ENCODE measurements around the gene TRAPPC14.
A peak's percentile ranks its signal among the peaks of the same experiment; 100 is the strongest.

The TRAPPC14 gene

DNA sequence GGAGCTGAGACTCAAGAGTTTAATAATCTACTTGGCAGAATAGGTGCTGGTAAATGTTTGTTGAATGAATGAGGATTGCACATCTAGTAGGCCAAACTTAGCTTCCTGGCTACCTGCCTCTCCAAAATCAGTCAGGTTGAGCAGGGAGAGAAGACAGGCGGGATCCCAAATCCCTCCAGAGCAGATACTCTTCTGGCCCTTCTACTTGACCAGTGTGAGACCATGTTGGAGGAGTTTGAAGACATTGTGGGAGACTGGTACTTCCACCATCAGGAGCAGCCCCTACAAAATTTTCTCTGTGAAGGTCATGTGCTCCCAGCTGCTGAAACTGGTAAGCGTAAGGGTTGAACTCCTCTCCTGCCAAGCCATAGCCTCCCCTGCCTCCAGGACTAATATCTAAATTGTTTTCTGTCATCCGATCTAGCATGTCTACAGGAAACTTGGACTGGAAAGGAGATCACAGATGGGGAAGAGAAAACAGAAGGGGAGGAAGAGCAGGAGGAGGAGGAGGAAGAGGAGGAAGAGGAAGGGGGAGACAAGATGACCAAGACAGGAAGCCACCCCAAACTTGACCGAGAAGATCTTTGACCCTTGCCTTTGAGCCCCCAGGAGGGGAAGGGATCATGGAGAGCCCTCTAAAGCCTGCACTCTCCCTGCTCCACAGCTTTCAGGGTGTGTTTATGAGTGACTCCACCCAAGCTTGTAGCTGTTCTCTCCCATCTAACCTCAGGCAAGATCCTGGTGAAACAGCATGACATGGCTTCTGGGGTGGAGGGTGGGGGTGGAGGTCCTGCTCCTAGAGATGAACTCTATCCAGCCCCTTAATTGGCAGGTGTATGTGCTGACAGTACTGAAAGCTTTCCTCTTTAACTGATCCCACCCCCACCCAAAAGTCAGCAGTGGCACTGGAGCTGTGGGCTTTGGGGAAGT, 34.0 kb downstream of the TRAPPC14 start:
- DNase-seq (ENCODE audit: low read depth in 2 of 2): no peak

DNA sequence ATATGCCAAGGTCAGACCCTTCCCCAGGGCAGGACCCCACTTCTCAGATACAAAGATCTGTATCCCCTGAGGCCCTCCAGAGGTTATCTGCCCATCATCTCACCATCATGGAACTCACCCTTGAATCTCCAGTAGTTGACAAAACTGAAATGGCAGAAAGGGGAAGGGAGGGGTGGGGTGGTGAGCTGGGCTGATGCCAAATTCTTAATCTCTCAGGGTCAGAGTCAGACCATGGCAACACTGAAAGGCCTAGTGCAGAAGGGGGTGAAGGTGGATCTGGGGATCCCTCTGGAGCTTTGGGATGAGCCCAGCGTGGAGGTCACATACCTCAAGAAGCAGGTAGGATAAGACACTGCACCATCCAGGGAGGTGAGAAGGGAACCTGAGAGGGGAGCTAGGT, 36.0 kb downstream of the TRAPPC14 start:
- DNase-seq (ENCODE audit: low read depth in 2 of 2): no peak

DNA sequence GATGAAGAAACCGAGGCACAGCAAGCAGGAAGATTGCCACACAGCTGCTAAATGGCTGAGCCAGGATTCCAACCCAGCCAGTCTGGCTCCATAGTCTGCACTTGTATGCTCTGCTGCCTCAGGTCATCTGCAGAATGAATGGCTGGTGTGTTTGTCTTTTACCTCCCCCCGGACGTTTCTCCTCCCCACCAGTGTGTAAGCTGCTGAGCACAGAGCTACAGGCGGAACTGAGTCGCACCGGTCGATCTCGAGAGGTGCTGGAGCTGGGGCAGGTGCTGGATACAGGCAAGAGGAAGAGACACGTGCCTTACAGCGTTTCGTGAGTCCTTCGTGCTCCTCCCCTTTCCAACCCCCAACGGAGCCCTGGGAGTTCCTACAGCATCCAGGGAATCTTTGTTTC, 36.5 kb downstream of the TRAPPC14 start:
- no peak for DNase-seq (ENCODE audit: low read depth in 2 of 2)

DNA sequence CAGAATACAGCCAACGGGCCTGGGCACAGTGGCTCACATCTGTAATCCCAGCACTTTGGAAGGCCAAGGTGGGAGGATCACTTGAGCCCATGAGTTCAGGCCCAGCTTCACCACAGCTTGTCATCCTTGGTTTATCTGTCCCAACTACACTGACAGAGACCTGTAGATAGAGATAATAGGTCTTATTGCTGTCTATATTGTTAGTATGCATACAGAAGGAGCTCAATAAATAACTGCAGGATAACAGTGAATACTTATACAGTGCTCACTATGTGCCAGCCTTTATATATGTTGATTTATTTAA, 37.8 kb downstream of the TRAPPC14 start:
- DNase-seq (ENCODE audit: low read depth in 2 of 2): no peak

DNA sequence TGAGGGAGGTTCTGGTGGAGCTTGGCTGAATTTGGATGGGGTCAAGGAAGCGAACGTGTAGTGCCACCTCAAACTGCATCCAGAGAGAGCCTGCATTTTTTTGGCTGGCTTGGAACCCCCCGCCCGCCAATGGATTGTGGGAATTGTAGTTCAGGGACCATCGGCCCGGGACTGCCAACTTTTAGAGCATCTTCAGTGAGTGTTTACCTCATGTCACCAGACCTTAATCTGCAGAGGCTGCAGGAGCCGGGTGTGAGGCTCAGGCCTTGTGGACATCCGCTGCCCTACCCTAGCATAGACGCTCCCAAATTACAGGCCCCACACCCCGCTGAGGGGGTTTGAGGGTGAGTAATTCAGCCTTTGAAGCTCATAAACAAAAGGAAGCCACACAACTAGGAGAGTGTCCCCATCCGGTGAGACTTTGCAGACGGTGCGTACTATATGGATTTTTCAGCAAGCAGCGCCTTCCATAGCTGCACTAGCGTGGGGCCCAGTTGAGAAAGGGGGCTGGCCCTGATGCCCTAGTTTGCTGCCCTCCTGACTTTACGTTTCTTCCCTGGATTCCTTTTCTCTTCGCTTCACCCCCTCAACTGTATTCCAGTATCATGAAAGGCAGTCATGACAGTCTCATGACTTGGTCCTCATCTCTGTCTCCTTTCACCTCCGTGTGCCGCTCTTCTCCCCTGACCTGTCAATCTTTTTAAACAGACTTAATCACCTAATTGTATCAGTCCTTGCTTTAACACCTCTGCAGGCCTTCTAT, 38.4 kb downstream of the TRAPPC14 start:
- DNase-seq (ENCODE audit: low read depth in 2 of 2): peak in 1 of 2 donors; percentile 49

DNA sequence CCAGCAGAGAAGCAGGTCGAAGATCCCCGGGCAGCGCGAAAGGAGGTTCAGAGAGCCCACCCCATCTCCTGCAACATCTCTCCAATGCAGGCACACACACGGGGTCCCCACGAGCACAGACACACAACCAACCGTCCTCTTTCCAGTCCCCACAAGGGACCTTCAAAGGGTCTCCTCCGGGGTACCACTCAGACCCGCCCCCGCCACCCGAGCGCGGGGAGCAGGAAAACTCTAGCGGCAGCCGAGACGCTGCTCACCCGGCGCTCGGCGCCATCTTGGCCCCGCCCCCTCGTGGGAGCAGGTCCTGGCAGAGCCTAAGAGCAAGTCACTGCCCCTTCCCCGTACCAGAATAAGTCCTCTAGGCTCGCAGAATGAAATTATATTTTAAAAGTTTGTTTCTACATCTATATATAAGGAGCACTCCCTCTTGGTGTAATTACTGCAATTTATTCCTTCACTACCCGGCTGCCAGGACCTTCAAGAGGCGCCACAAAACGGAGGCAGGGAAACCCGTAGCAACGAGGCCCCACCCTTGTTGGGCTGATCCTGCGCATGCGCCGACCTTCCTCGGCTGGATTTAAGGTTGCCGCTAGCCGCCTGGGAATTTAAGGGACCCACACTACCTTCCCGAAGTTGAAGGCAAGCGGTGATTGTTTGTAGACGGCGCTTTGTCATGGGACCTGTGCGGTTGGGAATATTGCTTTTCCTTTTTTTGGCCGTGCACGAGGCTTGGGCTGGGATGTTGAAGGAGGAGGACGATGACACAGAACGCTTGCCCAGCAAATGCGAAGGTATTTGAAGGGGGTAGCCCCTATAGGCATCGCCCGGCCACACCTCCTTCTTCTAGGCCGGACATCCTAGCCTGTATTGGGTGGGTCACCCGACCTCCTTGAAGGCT, 39.2 kb downstream of the TRAPPC14 start, which contains the start of the genes CNPY4 and TAF6:
Gene CNPY4, plus strand, starts transcription at position 563 of the 898 bp plus-strand sequence. Its CDS starts 111 bp downstream, at position 674.
Gene TAF6, minus strand, starts transcription at position 287 of the 898 bp plus-strand sequence. CDS start 5,149 bp downstream, outside the sequence.
- DNase-seq (ENCODE audit: low read depth in 2 of 2): peak; percentile 87 to 92

DNA sequence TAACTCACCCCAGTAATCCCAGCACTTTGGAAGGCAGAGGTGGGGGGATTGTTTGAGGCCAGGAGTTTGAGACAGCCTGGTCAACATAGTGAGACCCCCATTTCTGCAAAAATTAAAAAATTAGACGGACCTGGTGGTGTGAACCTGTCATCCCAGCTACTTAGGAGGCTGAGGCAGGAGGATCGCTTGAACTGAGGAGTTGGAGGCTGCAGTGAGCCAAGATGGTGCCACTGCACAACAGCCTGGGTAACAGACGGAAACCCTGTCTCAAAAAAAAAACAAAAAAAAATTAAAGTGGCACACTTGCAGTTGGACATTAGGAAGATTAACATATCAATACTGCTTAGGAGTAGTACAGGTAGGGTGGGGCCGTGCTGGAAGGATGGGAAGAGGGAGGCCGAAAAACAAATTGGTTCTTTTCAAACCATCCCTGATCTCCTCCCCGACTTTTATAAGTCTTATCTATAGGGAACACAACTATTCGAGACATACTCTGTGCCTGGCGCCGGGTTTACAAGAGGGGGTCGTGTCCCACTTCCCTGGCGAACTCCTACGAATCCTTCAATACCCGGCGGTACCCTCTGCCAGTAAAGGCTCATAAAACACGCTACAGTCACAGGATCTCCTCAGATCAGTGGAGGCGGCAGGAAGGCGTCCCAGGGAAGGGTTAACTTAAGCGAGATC, 40.0 kb downstream of the TRAPPC14 start:
- DNase-seq (ENCODE audit: low read depth in 2 of 2): no peak

DNA sequence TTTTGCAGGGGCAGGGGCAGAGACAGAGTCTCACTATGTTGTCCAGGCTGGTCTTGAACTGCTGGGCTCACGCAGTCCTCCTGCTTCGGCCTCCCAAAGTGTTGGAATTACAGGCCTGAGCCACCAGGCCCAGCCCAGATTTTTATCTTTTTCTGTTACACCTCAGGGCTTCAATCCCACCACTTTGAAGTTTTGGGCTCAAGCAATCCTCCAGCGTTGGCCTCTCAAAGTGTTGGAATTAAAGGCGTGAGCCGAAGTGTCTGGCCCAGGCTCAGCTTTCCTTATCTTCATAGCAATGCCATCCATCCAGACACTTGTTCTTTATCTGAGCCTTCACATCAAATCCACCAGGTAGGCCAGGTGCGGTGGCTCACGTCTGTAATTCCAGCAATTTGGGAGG, 43.5 kb downstream of the TRAPPC14 start:
- no peak for DNase-seq (ENCODE audit: low read depth in 2 of 2)

DNA sequence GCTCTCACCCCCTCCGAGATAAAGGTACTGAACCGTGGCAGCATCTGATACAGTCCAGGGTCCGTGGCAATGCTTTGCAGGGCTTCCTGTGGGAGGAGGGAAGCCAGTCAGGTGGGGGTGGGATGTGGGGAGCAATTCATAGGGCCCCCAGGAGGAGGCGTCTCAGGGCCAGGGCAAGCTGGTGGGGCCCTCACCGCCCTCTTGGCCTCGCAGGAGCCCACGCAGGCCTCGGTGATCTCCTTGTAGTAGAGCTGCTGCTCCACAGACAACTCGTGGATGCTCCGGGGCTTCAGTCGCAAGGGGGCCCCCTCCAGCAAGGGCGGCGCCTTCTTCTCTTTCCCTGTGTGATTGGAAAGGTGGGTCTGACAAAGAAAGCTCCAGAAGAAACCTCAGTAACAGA, 46.6 kb downstream of the TRAPPC14 start:
- no peak for DNase-seq (ENCODE audit: low read depth in 2 of 2)

DNA sequence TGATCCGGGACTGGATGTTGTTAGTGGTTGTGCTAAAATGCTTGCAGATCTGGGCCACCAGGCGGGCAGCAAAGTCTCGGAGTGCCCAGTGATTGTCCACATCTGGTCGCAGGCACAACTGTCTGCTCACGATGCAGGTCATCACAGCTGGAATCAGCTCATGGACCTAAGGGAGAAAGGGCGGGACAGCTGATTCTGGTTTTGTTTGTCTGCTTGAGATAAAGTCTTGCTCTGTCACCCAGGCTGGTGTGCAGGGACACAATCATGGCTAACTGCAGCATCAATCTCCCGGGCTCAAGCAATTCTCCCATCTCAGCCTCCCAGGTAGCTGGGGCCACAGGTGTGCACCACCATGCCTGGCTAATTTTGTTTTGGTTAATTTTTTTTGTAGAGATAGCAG, 47.4 kb downstream of the TRAPPC14 start:
- DNase-seq (ENCODE audit: low read depth in 2 of 2): no peak

DNA sequence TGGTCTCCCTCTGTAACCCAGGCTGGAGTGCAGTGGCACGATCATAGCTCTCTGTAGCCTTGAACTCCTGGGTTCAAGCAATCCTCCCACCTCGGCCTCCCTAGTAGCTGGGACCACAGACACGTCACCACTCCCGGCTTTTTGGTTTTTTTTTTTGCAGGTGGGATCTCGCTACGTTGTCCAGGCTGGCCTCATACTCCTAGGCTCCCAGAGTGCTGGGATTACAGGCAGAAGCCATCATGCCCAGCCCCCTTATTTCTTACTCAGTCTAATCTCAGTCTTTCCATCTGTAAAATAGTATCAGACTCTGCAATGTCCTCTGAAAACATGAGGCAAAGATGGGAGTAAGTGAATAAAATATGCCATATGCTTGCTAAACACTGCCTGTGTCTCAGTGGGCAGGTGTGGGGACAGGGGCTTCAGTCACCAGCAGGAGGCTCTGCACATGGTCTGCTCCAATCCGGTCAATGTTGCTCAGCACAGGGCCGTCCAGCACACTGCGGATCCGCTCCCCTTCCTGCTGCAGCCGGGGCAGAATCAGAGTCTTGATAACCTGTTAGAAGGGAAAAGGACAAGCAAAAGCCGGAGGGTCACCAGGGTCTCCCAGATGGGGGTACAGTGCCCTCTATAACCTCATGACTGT, 48.9 kb downstream of the TRAPPC14 start:
- no peak for DNase-seq (ENCODE audit: low read depth in 2 of 2)

DNA sequence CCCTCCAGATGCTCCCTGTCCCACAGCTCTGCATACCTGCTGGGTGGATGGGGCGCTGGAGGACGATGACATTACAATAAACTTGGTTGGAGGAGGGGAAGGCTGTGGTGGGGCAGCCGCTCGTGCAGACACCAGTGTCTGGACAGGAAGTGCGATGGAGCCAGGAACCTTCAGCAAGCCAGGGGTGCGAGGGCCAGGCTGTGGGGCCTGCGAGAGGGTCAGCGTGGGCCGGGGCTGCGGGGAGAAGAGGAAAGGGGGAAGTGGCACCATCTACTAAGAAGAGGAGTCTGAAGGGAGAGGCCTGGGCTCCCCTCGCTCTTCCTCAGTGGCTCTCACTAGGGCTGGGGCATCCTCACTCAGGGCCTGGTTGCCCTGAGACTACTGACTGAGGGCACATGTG, 50.6 kb downstream of the TRAPPC14 start:
- DNase-seq (ENCODE audit: low read depth in 2 of 2): no peak

DNA sequence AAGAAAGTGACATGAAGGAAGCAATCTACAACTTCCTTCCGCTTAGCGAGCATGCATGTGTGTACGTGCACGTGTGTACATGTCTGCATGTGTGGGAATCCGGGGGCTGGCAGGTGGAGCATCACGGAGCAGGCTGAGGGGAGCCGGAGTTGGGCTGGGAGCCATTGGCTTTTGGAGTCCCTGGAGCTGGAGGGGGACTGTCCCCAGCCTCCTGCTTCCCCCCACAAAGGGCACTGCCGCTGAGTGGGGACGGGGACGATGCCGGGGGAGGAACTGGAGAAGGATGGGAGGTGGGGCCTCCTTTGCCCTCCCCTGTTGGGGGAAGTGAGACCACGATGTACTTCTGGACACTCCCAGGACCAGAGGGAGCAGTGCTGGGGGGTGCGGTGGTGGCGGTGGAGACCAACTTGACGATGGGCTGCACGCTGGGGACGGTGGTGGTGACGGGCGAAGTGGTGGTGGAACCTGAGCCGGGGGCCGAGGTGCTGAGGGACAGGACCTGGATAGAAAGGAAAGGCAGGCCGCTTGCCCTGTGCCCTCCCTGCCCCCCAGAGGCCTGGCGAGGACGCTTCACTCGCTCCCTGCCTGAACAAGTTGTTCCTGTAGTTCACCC, 51.3 kb downstream of the TRAPPC14 start:
- no peak for DNase-seq (ENCODE audit: low read depth in 2 of 2)

DNA sequence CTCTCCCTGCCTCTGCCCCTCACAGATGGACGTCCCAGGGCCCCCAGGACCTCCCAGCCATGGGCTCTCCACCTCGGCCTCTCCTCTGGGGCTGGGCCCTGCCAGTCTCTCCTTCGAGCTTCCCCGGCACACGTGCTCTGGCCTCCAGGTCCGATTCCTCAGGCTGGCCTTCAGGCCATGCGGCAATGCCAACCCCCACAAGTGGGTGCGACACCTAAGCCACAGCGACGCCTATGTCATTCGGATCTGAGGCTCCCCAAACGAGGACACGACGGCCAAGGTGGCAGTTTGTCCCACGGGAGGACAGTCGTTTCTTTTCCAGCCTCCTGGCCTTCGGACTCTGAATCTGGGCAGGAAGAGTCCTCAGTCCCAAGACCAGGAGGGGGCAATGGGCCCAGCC, 51.9 kb downstream of the TRAPPC14 start:
- no peak for DNase-seq (ENCODE audit: low read depth in 2 of 2)

DNA sequence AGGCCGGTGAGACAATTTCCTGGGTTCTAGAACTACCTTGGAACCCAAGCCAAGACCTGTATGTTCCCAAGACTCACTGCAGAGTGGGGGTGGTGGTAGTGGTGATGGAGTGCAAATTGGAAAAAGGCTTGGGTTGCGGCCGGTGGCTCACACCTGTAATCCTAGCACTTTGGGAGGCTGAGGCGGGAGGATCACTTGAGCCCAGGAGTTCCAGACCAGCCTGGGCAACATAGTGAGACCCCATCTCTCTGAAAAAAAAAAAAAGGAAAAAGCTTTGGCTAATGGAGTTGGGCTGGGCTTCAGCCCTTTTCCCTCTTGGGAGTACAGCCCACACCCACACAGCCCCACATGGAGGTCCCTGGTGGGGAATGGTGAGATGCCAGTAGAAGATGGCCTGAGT, 53.0 kb downstream of the TRAPPC14 start:
- DNase-seq (ENCODE audit: low read depth in 2 of 2): no peak
